ENCODE results near the gene CHST7.

- peak in 2 of 3 experiments; percentile 14 to 30 for TF ChIP-seq CTCF (IDR thresholded peaks at IDR 0.05)
- TF ChIP-seq POLR2A (IDR thresholded peaks at IDR 0.05): no peak
Observed at GRCh38 chrX:46545111-46546005, 28.2 kb upstream of the CHST7 start, which contains the start of gene ZNF674.
